HL-60/S4 treated with retinoic acid at 250 ng/mL for 4 days and 3 days (cell line): ENCODE measurements around the gene ADI1.
"Not testable (repeated sequence)": the region's sequence is repeated elsewhere in the genome, so short reads cannot be mapped to it uniquely, and the experiment has no call there.

Experiments used
- in situ Hi-C: fragments of 300-500 bp; cut with MboI; formaldehyde crosslinking; loops from 2 replicates; pipeline ENCODE4 v1.7.0; 2022; ENCODE audit warnings: low sequenced_read_pairs

The ADI1 gene

GRCh38 chr2:3494984-3495666, 24.2 kb downstream of the ADI1 start:
- in situ Hi-C loops = no loop called here

GRCh38 chr2:3493615-3494007, 25.7 kb downstream of the ADI1 start:
- in situ Hi-C loops = no loop called here

- in situ Hi-C loops = no loop called here
Measured at GRCh38 chr2:3492951-3493614, 26.2 kb downstream of the ADI1 start.

GRCh38 chr2:3492475-3492787, 26.9 kb downstream of the ADI1 start:
- in situ Hi-C loops = not testable (repeated sequence)

GRCh38 chr2:3491716-3492474, 27.4 kb downstream of the ADI1 start:
- in situ Hi-C loops = no loop called here

- in situ Hi-C loops = no loop called here
Measured at GRCh38 chr2:3491306-3491705, 28.0 kb downstream of the ADI1 start.

GRCh38 chr2:3490191-3491170, 28.9 kb downstream of the ADI1 start:
- in situ Hi-C loops = no loop called here

- in situ Hi-C loops = no loop called here
Measured at GRCh38 chr2:3489764-3490115, 29.6 kb downstream of the ADI1 start.

- in situ Hi-C loops = no loop called here
Measured at GRCh38 chr2:3488855-3489763, 30.2 kb downstream of the ADI1 start.

- in situ Hi-C loops = no loop called here
Measured at GRCh38 chr2:3488061-3488531, 31.2 kb downstream of the ADI1 start.

GRCh38 chr2:3487432-3487831, 31.9 kb downstream of the ADI1 start:
- in situ Hi-C loops = no loop called here

- in situ Hi-C loops = no loop called here
Measured at GRCh38 chr2:3487028-3487425, 32.3 kb downstream of the ADI1 start.

- in situ Hi-C loops = no loop called here
Measured at GRCh38 chr2:3486047-3487027, 33.0 kb downstream of the ADI1 start.

- in situ Hi-C loops = no loop called here
Measured at GRCh38 chr2:3485166-3485565, 34.2 kb downstream of the ADI1 start.

- in situ Hi-C loops = no loop called here
Measured at GRCh38 chr2:3483986-3484960, 35.1 kb downstream of the ADI1 start.

- in situ Hi-C loops = no loop called here
Measured at GRCh38 chr2:3483227-3483985, 35.9 kb downstream of the ADI1 start.

- in situ Hi-C loops = no loop called here
Measured at GRCh38 chr2:3482363-3482821, 36.9 kb downstream of the ADI1 start.
